KMS-11 (cell line): ENCODE data around the gene FBXO8.
"Not testable (repeated sequence)": the region's sequence is repeated elsewhere in the genome, so short reads cannot be mapped to it uniquely, and the experiment has no call there.

Experiments used
- H2AFZ ChIP-seq: fragments of 200-600 bp; sonication (generic); 2 replicates; pipeline ENCODE4 v1.6.1; 2016; ENCODE audit warnings: antibody characterized with exemption, mixed run types, low read depth
- H3K27ac ChIP-seq: fragments of 200-600 bp; sonication (generic); 2 replicates; pipeline ENCODE4 v1.6.1; 2016; ENCODE audit warnings: mild to moderate bottlenecking, mixed run types
- H3K27me3 ChIP-seq: fragments of 200-600 bp; sonication (generic); 2 replicates; pipeline ENCODE4 v1.6.1; 2017; ENCODE audit warnings: mild to moderate bottlenecking, low read depth, mixed run types, moderate library complexity; ENCODE audit not compliant: insufficient read depth
- H3K36me3 ChIP-seq: fragments of 200-600 bp; sonication (generic); 2 replicates; pipeline ENCODE4 v1.6.1; 2017; ENCODE audit warnings: mild to moderate bottlenecking, mixed run types; ENCODE audit not compliant: insufficient read depth
- H3K4me1 ChIP-seq: fragments of 200-600 bp; sonication (generic); 2 replicates; pipeline ENCODE4 v1.6.1; 2016; ENCODE audit warnings: mild to moderate bottlenecking, low read depth, mixed run types; ENCODE audit not compliant: poor library complexity, severe bottlenecking
- H3K4me2 ChIP-seq: fragments of 200-600 bp; sonication (generic); 2 replicates; pipeline ENCODE4 v1.7.0; 2016; ENCODE audit warnings: mild to moderate bottlenecking, mixed run types
- H3K4me3 ChIP-seq: fragments of 200-600 bp; sonication (generic); IDR thresholded peaks from 2 replicates; pipeline ENCODE4 v1.6.1; 2017; ENCODE audit warnings: low read depth, low read length, mixed read lengths; ENCODE audit not compliant: insufficient read depth
- H3K79me2 ChIP-seq: fragments of 200-600 bp; sonication (generic); 2 replicates; pipeline ENCODE4 v1.6.1; 2016; ENCODE audit warnings: low read depth, mixed run types; ENCODE audit not compliant: insufficient read depth
- H3K9ac ChIP-seq: fragments of 200-600 bp; sonication (generic); 2 replicates; pipeline ENCODE4 v1.6.1; 2016; ENCODE audit warnings: mild to moderate bottlenecking, mixed run types
- H4K20me1 ChIP-seq: fragments of 200-600 bp; sonication (generic); 2 replicates; pipeline ENCODE4 v1.6.1; 2016; ENCODE audit warnings: mild to moderate bottlenecking, mixed run types; ENCODE audit not compliant: insufficient read depth
- CTCF ChIP-seq: fragments of 200-600 bp; sonication (generic); conservative IDR thresholded peaks from 2 replicates; pipeline ENCODE4 v1.6.1; 2017; ENCODE audit warnings: low read depth, mild to moderate bottlenecking, antibody characterized with exemption, low read length, moderate library complexity, mixed read lengths

FBXO8 gene

GRCh38 chr4:174266416-174266815, 17.1 kb downstream of the FBXO8 start:
- H3K27ac ChIP-seq: no peak overlapping the region
- H3K4me1 ChIP-seq: no peaks in the 10 kb centered on the region
- no peak for TF ChIP-seq CTCF
- no peak overlapping the region for H3K9ac ChIP-seq
- 0 out of 2 replicates have a peak, but pooled peaks cover 3% of the 10 kb centered on the region for H3K79me2 ChIP-seq
- no peaks in the 10 kb centered on the region for H4K20me1 ChIP-seq
- H2AFZ ChIP-seq: no peak overlapping the region
- no peak overlapping the region for H3K4me2 ChIP-seq
- no peaks in the 10 kb centered on the region for H3K27me3 ChIP-seq
- H3K36me3 ChIP-seq: no peaks in the 10 kb centered on the region
- H3K4me3 ChIP-seq: no peak overlapping the region

DNA sequence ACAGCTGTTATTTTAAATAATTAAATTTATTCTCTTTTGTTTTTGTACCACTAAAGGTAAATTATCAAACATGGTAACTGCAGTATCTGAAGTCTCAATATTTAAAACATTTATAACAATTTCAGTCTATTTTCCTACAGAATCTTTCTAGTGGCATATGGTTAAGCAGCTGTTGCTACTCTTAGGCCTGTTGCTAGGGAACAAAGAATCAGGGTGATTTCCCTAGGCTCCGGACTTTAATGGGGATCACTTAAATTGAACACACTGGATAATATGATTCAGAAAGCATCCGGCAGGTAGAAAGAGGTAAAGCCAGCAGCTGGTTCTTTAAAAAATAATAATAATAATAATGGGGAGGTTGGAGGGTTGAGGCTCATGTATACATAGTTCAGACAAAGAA, 17.6 kb downstream of the FBXO8 start:
- H3K27me3 ChIP-seq: no peaks in the 10 kb centered on the region
- H3K36me3 ChIP-seq: no peaks in the 10 kb centered on the region
- no peak overlapping the region for H3K4me3 ChIP-seq

DNA sequence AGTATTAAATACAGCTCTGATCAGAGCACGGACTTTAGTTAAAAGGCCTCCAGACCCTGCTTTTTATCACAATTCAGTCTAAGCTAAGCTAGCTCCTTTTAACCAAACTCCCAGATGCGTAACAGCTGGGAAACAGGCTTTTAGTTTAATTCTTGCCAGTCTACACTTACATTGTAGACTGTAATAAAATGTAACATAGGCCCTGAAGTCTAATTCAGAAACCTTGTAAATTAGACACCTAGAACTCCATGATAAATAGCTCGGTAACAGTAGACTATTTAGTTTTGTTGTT, 20.1 kb downstream of the FBXO8 start:
- no peak overlapping the region for H3K27ac ChIP-seq
- H3K79me2 ChIP-seq: 0 out of 2 replicates have a peak, but pooled peaks cover 3% of the 10 kb centered on the region

More for the DNA sequence above, 17.6 kb downstream of the FBXO8 start:
- Histone ChIP-seq H4K20me1 (no peaks in the 10 kb centered on the region), H3K79me2 (0 out of 2 replicates have a peak, but pooled peaks cover 3% of the 10 kb centered on the region), H3K9ac (no peak overlapping the region), H2AFZ (no peak overlapping the region), H3K4me1 (no peaks in the 10 kb centered on the region), H3K27ac (no peak overlapping the region), H3K4me2 (no peak overlapping the region)
- no peak for TF ChIP-seq CTCF

DNA sequence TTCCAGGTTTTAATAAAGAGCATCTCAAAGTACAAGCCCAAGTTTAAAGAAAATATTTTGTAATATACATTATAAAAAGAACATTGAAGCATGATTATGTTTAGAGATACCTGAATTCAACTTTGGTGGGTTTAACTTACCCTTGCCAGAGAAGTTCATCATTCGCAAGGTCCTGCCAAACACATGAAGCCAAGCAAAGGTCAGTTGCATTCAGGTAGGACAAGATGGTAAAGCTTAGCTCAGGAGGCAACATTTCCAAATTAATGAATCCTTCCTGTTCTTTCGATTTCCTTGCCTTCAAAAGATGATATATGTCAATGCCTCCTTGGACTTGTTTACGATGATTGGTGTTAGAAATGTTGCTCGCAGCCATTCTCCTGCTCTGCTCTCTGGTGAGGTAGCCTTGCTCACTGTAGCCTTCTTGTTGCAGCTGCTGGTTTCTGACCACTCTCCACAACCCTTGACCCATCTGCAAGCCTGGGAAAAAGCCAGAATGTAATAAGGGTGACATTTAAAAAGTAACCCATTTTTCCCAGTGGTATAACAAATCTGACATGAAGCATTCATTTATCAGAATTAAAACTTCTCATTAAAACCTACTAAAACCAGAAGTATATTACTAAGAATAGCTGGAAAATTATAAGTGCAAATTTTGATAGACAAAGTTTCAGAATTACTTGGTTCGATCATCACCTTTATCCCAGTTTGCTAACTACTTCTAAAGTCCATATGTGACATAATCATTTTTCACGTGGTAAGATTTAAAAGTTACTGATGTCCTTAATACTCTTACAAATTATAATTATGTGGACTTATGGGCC, 20.6 kb downstream of the FBXO8 start:
- Histone ChIP-seq H3K9ac (no peak overlapping the region), H3K4me1 (no peaks in the 10 kb centered on the region), H3K4me2 (no peak overlapping the region), H3K27me3 (no peaks in the 10 kb centered on the region), H2AFZ (no peak overlapping the region), H3K36me3 (no peaks in the 10 kb centered on the region; the same call in 1 of the 2 replicates), H3K27ac (no peak overlapping the region), H3K79me2 (0 out of 2 replicates have a peak, but pooled peaks cover 3% of the 10 kb centered on the region), H3K4me3 (no peak overlapping the region), H4K20me1 (no peaks in the 10 kb centered on the region)
- no peak for TF ChIP-seq CTCF

More for the DNA sequence above, 20.1 kb downstream of the FBXO8 start:
- no peaks in the 10 kb centered on the region; the same call in 1 of the 2 replicates for H3K36me3 ChIP-seq
- H4K20me1 ChIP-seq: no peaks in the 10 kb centered on the region
- H3K4me2 ChIP-seq: no peak overlapping the region
- H3K27me3 ChIP-seq: no peaks in the 10 kb centered on the region
- no peak overlapping the region for H3K4me3 ChIP-seq
- no peaks in the 10 kb centered on the region for H3K4me1 ChIP-seq
- H3K9ac ChIP-seq: no peak overlapping the region
- TF ChIP-seq CTCF: no peak
- no peak overlapping the region for H2AFZ ChIP-seq

GRCh38 chr4:174261432-174261831, 22.0 kb downstream of the FBXO8 start:
- H3K4me1 ChIP-seq, H2AFZ ChIP-seq, H3K27ac ChIP-seq, H3K4me3 ChIP-seq, H3K36me3 ChIP-seq, H3K9ac ChIP-seq, H3K27me3 ChIP-seq, H3K4me2 ChIP-seq, H3K79me2 ChIP-seq, H4K20me1 ChIP-seq: not testable (repeated sequence)
